NCI-H345 treated with DMSO at 0.1 percent for 48 hours (cell line): ENCODE data around the gene TANC2.

Source experiments
- DNase-seq: peaks from one replicate; lab custom pipeline; 2025; ENCODE audit not compliant: unreplicated experiment; lab: John Stamatoyannopoulos, UW

TANC2 gene

DNA sequence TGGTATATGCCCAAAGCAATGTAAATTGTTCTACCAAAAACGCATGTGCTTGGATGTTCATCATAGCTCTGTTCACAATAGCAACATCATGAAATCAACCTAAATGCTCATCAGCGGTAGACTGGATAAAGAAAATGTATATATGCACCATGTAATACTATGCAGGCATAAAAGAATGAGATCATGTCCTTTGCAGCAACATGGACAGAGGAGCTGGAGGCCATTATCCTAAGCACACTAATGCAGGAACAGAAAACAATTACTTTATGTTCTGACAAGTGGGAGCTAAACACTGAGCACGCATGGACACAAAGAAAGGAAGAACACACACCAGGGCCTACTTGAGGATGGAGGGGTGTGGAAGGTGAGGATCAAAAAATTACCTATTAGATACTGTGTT, 33.7 kb downstream of the TANC2 start:
- no peak for DNase-seq

DNA sequence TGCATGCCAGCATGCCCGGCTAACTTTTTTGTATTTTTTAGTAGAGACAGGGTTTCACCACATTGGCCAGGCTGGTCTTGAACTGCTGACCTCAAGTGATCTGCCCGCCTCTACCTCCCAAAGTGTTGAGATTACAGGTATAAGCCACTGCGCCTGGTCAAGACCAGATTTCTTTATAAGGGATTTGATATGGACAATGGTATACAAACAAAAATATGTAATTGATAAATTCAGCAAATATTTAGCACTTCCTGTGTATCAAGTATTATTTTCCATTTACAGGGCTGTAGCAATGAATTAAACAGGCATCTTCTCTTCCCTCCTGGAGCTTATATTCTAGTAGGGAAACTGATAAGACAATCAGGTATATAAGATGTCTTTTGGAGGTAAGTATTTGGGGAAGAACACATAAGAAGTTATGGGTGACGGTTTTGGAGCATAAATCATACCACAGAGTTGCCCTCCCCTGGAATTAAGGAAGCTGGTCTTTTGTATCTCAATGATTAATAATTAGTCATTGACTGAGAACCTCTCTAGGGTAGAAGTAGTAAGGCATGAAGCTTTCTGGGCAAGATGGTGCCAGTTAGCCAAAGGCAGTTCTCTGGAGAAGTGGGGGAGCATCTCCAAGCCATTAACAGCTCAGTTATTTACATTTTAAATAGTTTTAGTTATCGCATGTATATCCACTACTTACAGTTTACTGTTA, 35.8 kb downstream of the TANC2 start:
- no peak for DNase-seq

DNA sequence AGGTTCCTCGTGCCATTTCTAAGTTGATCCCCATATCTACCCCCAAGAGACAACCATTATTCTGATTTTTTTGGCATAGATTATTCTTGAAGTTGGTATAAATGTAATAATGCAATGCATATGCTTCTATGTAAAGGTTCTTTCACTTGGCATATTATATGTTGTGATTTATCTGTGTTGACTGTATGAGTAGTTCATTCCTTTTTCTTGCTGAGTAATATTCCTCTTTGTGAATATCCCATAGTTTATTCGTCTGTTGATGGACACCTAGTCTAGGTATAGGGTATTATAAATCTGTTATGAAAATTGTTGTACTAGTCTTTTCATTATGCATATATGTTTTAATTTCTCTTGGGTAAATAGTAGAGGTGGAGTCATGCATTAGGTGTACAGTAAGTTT, 36.6 kb downstream of the TANC2 start:
- no peak for DNase-seq

DNA sequence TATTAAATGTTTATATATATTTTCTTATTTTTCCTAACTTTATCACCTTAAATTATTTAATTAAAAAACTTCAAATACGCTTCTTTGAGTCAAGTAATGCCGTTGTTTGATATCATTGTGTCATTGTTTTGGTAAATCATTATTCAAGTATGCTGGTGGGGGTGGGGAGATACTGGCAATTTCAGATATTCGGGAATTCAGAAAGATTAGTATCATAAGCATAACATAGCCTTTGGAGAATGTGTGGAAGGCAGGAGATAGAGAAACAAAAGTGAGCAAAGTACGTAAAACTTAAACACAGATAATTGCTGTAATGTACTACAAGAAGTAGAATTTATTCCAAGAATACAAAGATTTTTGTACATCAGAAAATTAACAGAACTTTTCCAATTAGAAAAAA, 49.8 kb downstream of the TANC2 start:
- DNase-seq, result no peak
